Measurements from ENCODE around the gene RNF10. TPM values are rescaled to one million over a fixed set of nuclear protein-coding genes. Genes with fewer than 3 reads are reported as not detected.

Gene RNF10
- total and polyA plus RNA-seq, 2 of the 4 experiments (the other 2 are of a cell fraction) = 44.4 to 95.0 TPM

- Histone ChIP-seq H4K5ac (ENCODE audit: low read depth, low read length) (peak within 1 kb of the TSS; percentile 90), H3K9ac (ENCODE audit: low read depth, low read length) (peak within 1 kb of the TSS; percentile 91), H3K56ac (ENCODE audit: extremely low read depth, insufficient read depth, low read length) (peak within 1 kb of the TSS; percentile 81), H3K9me1 (ENCODE audit: insufficient read depth, low read length) (no peaks in the 10 kb centered on the region), H2BK20ac (ENCODE audit: low read depth, low read length) (peak within 1 kb of the TSS; percentile 40; the same call in 1 of the 2 replicates), H3K23ac (ENCODE audit: low read depth, low read length) (peak within 1 kb of the TSS; percentile 76), H3K4me2 (ENCODE audit: low read depth, low read length) (peak within 1 kb of the TSS; percentile 80), H2BK15ac (ENCODE audit: low read depth, low read length) (peak within 1 kb of the TSS; percentile 46; the same call in 1 of the 3 replicates), H2AFZ (replicated peaks; ENCODE audit: low read length, poor library complexity) (peak within 1 kb of the TSS; percentile 97), H2BK120ac (ENCODE audit: low read depth, low read length) (peak within 1 kb of the TSS; percentile 73), H4K91ac (ENCODE audit: insufficient read depth, low read depth, low read length) (peak within 1 kb of the TSS; percentile 91), H2AK5ac (ENCODE audit: low read depth, low read length) (peak within 1 kb of the TSS; percentile 16; the same call in 1 of the 2 replicates), H3K79me1 (ENCODE audit: low read depth in 1 of 2, low read length in 2 of 2) (peaks cover 5 to 21% of the 10 kb centered on the region in 2 experiments; a peak in 3 of 4 replicates), H2BK5ac (ENCODE audit: low read depth, low read length, poor library complexity, severe bottlenecking) (peak within 1 kb of the TSS; percentile 93), H3K9me3 (ENCODE audit: control insufficient read depth, insufficient read depth, low read length) (no peaks in the 10 kb centered on the region), H4K8ac (ENCODE audit: low read depth in 2 of 2, low read length in 2 of 2) (peak within 1 kb of the TSS; percentile 89 to 98), H3K27ac (ENCODE audit: insufficient read depth, low read length) (peak within 1 kb of the TSS; percentile 95), H3K36me3 (ENCODE audit: control insufficient read depth, insufficient read depth, low read length) (no peaks in the 10 kb centered on the region; the same call in 1 of the 2 replicates), H4K20me1 (ENCODE audit: insufficient read depth, low read length) (no peaks in the 10 kb centered on the region), H3K14ac (replicated peaks; ENCODE audit: low read depth, low read length) (peak within 1 kb of the TSS; percentile 83), H2AK9ac (replicated peaks; ENCODE audit: low read depth, low read length, poor library complexity) (peak within 1 kb of the TSS; percentile 78), H3K4me3 (ENCODE audit: insufficient read depth, low read depth, low read length) (peak within 1 kb of the TSS; percentile 86), H3K18ac (ENCODE audit: low read depth, low read length) (peak within 1 kb of the TSS; percentile 85), H3K27me3 (ENCODE audit: control insufficient read depth, insufficient read depth, low read length) (no peaks in the 10 kb centered on the region), H3K4me1 (ENCODE audit: control insufficient read depth, insufficient read depth, low read length) (peaks cover 2% of the 10 kb centered on the region; the same call in 1 of the 2 replicates), H3K4ac (ENCODE audit: low read depth, low read length) (peak within 1 kb of the TSS; percentile 92)
- peak; percentile 83 for DNase-seq
- intact Hi-C loops (cut with micrococcal nuclease) = loop anchor here (2.0 kb wide), 1 partner anchor 32 kb away; the partner anchor contains the start of gene DYNLL1
- CTCF ChIA-PET = no interaction called here
- POLR2A ChIA-PET (ENCODE audit: unreplicated experiment) = no interaction called here
- dilution Hi-C loops (cut with HindIII; ENCODE audit: low sequenced_read_pairs, unreplicated experiment) = no loop called here
- in situ Hi-C loops (cut with MboI; ENCODE audit: low sequenced_read_pairs) = no loop called here
- ATAC-seq (ENCODE audit: low read depth) = peak; percentile 96
- BruUV-seq (replicated peaks) = no TSS peak
- 0% methylated on average over 18 of the region's 38 CpGs; no CpG with 5 or more reads in 1 of the 2 experiments for WGBS, 2 experiments (ENCODE audit: extremely low coverage in 2 of 2, insufficient read length in 1 of 2)
- TF ChIP-seq MAFK (IDR thresholded peaks at IDR 0.05; ENCODE audit: low read depth, low read length) = no peak
- TF ChIP-seq FOS (IDR thresholded peaks at IDR 0.05; ENCODE audit: low read depth, low read length) = peak; percentile 13; the same call in 1 of the 2 replicates
- peak; percentile 82 for TF ChIP-seq POLR2A (IDR thresholded peaks at IDR 0.05; ENCODE audit: low read depth, low read length)
- no peak for TF ChIP-seq RFX5 (IDR thresholded peaks at IDR 0.05; ENCODE audit: low read depth, low read length)
- peak; percentile 98 for TF ChIP-seq CEBPB (IDR thresholded peaks at IDR 0.05; ENCODE audit: low read depth, low read length)
- peak; percentile 47; the same call in 1 of the 2 replicates for TF ChIP-seq MXI1 (IDR thresholded peaks at IDR 0.05; ENCODE audit: borderline replicate concordance, low read depth, low read length)
- TF ChIP-seq NFE2L2 (IDR thresholded peaks at IDR 0.05; ENCODE audit: low read depth, low read length) = no peak
- no peak for TF ChIP-seq RAD21 (IDR thresholded peaks at IDR 0.05; ENCODE audit: low read length)
- TF ChIP-seq SMC3 (IDR thresholded peaks at IDR 0.05; ENCODE audit: low read depth, low read length) = no peak
- no peak for TF ChIP-seq CHD1 (IDR thresholded peaks at IDR 0.05; ENCODE audit: low read depth, low read length)
- no peak for TF ChIP-seq RCOR1 (IDR thresholded peaks at IDR 0.05; ENCODE audit: insufficient replicate concordance, low read length)
- no peak for TF ChIP-seq ELK1 (IDR thresholded peaks at IDR 0.05; ENCODE audit: borderline replicate concordance, low read depth, low read length)
- no peak for TF ChIP-seq CTCF (conservative IDR thresholded peaks at IDR 0.05; ENCODE audit: low read depth, low read length)
- TF ChIP-seq BHLHE40 (IDR thresholded peaks at IDR 0.05; ENCODE audit: low read depth, low read length) = 0 out of 2 replicates have a peak, but pooled peaks have one; percentile 22
- TF ChIP-seq MAZ (IDR thresholded peaks at IDR 0.05; ENCODE audit: borderline replicate concordance, low read depth, low read length) = peak; percentile 53; the same call in 1 of the 2 replicates
Observed at GRCh38 chr12:120528861-120529525, 5.2 kb upstream of the RNF10 start, which contains the start of gene COQ5. Gene COQ5, minus strand, starts transcription at chr12:120529158. Its CDS starts 17 bp downstream, at chr12:120529141.

Data from IMR-90 (cell line).